NCI-H1048 (cell line): ENCODE results near the gene PYCR2.
"Not testable (repeated sequence)": the region's sequence is repeated elsewhere in the genome, so short reads cannot be mapped to it uniquely, and the experiment has no call there.

Experiments
- DNase-seq: peaks from one replicate; lab custom pipeline; 2025; lab: John Stamatoyannopoulos, UW

Gene PYCR2

DNA sequence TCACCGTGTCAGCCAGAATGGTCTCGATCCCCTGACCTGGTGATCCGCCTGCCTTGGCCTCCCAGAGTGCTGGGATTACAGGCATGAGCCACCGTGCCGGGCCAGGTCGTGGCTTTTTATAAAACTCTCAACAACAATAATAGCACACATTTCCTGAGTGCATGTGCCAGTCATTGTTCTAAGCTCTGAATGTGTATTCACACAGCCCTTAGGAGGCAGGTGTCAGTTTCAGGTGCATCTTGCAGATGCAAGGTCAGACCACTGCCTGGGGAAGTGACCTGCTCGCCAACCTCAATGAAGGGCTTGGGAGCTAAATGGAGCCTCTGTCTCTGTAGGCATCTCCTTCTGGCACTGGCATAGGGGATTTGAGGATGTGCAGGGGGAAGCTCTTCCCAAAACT, 18.5 kb upstream of the PYCR2 start:
- DNase-seq = no peak

DNA sequence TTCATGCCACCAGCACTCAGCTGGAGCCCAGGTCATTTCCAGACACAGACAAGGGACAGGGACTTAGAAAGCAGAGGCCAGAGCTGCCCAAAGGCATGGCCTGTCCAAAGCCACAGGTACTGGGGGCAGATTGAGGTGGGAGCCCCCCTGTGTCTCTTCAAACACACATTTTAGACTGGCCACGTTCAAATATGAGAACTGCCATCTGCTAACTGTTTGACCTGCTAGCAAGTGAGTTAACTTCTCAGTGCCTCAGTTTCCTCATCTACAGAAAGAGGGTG, 17.8 kb upstream of the PYCR2 start:
- DNase-seq = no peak

DNA sequence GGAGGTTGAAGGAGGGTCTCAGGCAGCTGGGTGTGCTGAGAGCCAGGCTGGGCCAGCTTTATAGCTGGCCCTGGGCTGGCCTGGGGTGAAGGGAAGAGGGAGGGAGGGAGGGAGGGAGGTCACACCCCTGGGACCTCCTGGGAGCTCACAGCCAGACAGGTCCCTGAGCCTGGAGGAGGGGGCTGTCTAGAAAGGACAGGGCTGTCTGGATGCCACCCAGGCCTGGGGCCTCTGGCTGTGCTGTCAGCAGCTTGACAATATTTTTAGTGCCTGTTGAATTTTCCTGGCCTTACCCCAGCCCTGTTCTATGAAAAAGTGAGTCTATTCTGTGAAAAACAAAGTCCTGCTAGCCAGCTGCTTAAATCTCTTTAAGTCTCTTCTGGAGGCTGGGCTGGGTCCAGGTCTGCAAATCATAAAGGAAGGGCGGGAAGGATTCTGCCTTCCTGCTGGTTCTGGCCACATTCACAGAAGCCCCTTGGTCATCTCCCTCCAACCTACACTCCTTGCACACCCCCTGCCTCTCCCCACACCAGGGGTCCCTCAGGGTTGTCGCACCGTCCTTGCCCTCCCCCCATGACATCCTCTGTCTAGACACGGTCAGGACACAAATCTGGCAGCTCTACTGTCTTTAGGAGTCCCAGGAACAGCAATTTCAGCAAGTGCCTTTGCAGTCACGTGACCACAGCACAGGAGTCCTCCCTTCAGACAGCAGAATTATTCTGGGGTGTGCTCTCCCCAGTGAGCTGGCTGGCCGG, 17.3 kb upstream of the PYCR2 start, which contains the start of gene LEFTY2:
Gene LEFTY2, minus strand, starts transcription at position 34 of the 755 bp plus-strand sequence. CDS start 80 bp downstream, outside the sequence.
- no peak for DNase-seq

DNA sequence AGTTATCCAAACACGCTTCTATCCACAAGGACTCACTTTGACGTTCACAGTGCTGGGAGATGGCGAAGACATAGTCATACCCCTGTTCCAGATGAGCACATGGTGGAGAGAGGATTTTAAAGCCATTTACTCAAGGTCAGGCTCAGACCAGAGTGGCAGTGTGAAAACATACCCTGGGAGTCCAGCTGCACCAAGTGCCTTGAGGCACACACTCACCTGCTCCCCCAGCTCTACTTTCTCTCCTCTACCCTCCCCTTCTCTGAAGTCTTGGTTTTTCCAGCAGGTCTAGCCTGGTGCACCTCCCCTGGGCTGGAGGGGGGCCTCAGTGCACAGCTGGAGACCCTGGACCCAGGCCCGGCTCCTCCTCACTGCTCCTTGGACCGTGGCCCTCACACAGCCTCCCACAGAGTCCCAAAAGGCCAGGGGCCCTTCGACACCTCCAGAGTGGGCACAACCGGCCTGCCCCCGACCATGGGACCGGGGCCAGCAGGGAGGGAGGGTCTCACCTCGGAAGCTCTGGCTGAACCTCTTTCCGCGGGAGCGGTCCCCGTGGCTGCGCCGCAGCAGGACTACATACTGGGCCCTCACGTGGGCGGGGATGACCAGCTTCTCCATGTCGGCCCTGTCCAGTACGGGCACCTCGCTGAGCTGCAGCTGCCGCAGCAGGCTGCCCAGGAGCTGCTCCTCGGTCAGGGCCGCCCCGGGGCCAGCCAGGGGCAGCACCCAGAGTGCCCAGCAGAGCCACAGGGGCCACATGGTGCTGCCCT, 16.5 kb upstream of the PYCR2 start:
- DNase-seq = no peak

DNA sequence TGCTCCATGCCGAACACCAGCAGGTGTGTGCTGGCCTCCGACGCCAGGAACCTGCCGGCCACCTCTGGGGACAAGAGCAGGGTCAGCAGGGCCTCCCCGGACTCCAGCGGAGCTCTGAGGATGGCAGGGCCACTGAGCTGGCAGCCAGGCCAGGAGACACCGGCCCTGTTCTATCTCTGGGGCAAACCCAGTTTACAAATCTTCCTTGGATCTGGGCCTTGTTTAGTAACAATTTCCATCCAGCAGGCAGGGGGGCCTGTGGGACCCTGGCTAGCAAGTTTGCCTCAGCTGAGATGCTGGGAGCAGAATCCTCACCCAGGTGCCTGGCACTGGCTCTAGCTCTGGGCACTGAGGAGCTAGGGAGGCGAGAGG, 15.9 kb upstream of the PYCR2 start:
- DNase-seq = not testable (repeated sequence)

DNA sequence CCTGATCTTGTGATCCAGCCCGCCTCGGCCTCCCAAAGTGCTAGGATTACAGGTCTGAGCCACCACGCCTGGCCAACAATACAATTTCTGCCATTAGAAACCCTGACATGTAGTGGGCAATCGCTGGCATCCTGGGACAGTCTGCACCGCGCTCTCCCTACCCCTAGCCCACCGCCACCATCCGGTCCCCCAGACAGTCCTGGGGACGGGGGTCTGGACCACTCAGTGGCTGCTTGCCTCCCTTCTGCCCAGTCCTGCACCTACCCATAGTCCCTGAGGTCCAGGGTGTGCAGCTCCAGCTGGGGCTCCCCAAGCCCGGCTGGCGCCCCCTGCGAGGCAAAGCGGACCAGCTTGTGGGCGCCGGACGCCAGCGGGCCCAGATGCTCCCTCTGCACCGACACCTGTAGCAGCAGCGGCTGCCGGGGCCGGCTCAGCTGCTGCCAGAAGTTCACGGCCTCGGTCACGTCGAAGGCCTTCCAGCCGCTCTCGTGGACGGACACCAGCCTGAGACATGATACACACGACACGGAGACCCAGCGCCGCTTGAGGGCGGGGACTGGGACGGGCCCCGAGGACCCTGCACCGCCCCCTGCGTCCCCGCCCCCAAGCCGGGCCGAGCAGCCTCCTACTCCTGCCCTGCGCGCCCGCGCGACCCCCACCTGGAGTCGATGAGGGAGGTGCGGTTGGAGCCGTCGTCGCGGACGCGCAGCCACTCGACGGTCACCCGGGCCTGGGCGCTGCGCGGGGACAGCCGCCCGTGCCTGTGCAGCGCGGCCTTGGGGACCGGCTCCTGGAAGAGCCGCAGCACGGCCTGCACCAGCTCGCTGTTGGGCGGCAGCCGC, 15.3 kb upstream of the PYCR2 start:
- DNase-seq = not testable (repeated sequence)

DNA sequence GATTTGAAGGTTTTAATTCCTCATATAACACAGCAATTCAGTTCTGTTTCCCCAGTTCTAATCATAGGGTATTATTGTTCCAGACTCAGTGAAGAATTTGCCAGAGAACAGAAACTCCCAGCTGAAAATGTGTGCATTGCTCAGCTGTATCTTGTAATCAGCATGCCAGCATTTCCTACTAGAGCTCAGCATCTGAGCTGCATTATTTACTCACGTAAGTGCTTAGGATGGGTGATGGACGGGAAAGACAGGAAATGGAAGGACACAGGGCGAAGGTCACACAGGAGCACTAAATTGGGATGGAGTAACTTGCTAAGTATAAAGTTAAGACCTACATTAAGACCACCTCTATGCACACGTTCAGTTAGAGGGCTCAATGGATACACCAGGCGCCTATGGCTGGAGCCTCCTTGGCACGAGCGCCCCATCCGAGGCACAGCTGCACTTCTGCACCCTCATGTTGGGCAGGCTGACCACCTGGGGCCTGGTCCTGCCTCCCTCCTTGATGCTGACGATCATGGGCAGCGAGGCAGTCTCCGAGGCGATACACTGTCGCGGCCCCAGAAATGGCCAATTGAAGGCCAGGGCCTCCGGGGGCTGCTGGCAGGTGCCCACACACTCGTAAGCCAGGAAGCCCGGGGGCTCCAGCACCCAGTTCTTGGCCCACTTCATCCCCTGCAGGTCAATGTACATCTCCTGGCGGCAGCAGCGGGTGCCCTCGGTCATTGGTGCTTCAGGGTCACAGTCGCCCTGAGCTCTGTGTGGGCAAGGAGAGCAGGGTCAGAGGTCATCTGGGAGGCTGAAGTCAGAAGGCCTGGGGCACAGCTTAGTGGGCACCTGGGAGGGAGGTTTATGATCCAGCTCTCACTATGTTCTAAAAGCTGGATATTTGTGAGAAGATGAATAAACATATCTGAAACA, 13.3 kb upstream of the PYCR2 start:
- no peak for DNase-seq

DNA sequence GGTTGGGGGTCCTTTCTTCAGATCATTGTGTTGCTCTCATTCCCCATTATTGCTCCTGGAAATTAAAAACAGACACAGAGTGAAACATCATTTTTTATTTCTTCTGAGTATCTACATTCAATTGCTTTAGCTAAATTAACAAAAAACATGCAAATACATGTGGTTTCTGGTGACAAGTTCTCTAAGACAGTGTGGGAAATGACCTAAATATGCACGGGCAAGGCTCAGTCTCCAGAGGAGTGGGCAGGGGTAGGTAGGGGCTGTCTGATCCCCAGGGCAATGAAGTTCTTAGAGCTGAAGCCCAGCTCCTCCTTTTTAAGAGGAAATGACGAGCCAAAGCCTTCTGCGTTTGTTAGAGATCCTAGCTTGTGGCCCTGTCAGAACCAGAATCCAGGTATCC, 12.5 kb upstream of the PYCR2 start:
- DNase-seq = no peak

DNA sequence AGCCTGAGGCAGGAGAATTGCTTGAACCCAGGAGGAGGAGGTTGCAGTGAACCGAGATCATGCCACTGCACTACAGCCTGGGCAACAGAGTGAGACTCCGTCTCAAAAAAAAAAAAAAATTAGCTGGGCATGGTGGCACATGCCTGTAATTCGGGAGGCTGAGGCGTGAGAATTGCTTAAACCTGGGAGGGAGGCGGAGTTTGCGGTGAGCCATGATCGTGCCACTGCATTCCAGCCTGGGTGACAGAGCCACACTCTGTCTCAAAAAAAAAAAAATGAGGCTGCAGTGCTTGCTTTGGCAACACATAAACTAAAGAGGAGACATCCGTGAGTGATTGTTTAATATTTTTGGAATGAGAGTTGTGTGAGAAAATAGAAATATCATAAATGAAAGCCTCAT, 12.0 kb upstream of the PYCR2 start:
- not testable (repeated sequence) for DNase-seq

DNA sequence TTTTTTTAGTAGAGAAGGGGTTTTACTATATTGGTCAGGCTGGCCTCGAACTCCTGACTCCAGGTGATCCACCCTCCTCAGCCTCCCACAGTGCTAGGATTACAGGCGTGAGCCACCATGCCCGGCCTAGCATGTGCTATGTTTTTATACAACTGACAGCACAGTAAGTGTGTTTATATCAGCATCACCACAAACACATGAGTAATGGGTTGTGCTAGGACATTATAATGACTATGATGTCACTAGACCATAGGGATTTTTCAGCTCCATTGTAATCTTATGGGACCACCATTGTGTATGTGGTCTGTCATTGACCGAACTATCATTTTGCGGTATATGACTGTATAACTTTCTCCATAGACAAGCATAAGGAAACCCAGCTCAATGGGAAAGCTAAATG, 10.7 kb upstream of the PYCR2 start:
- no peak for DNase-seq

DNA sequence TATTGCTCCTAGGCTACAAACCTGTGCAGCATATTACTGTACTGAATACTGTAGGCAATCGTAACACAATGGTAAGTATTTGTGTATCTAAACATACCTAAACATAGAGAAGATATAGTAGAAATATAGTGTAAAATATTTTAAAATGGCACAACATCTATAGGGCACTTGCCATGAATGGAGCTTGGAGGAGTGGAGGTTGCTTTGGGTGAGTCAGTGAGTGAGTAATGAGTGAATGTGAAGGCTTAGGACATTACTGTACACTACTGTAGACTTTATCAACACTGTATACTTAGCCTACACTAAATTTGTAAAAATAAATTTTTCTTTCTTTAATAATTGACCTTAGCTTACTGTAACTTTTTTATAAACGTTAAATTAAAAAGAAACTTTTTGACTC, 9.0 kb upstream of the PYCR2 start:
- no peak for DNase-seq

DNA sequence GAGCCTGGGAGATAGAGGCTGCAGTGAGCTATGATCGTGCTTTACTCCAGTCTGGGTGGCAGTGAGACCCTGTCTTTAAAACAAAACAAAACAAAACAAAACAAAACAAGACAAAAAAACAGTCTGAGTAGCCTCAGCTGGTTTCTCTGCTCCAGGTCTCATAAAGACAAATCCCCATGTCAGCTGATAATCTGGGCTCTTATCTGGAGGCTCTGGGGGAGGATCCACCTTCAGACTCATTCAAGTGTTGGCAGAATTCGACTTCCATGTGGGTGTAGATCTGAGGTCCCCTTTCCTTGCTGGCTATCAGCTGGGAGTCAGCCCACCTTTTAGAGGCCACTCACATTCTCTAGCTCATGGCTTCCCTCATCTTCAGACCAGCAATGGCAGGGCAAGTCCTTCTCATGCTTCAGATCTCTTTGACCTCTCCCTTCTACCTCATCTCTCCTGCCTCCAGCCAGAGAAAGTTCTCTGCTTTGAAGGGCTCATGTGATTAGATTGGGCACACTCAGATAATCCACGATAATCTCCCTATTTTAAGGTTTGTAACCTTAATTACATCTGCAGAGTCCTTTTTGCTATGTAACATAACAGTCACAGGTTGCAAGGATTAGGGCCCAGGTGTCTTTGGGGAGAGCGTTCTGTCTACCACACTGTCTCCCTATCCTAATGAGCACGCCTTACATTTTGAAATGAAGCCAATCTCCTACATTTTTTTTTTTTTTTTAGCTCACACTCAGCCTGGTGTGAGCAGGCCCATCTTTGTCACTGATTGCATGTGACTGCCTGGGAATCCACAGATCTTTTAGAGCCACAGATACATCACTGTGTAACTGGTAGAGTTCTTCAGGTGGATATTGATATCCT, 7.5 kb upstream of the PYCR2 start:
- DNase-seq = no peak

DNA sequence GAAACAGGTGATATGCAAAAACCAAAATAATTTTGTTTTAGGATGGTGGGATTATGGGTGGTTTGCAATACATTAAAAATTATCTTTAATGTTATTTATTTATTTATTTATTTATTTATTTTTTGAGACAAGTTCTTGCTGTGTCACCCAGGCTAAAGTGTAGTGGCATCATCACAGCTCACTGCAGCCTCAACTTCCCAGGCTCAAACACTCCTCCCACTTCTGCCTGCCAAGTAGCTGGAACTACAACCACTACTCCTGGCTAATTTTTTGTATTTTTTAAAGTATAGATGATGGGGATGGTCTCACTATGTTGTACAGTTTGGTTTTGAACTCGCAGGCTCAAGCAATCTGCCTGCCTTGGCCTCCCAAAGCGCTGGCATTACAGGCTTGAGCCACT, 6.5 kb upstream of the PYCR2 start:
- DNase-seq = no peak

DNA sequence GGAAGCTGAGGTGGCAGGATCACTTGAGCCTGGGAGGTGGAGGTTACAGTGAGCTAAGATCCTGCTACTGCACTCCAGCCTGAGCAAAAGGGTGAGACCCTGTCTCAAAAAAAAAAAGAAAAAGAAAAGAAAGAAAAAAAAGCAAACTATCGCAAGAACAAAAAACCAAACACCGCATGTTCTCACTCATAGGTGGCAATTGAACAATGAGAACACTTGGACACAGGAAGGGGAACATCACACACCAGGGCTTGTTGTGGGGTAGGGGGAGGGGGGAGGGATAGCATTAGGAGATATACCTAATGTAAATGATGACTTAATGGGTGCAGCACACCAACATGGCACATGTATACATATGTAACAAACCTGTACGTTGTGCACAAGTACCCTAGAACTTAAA, 5.4 kb upstream of the PYCR2 start:
- not testable (repeated sequence) for DNase-seq

DNA sequence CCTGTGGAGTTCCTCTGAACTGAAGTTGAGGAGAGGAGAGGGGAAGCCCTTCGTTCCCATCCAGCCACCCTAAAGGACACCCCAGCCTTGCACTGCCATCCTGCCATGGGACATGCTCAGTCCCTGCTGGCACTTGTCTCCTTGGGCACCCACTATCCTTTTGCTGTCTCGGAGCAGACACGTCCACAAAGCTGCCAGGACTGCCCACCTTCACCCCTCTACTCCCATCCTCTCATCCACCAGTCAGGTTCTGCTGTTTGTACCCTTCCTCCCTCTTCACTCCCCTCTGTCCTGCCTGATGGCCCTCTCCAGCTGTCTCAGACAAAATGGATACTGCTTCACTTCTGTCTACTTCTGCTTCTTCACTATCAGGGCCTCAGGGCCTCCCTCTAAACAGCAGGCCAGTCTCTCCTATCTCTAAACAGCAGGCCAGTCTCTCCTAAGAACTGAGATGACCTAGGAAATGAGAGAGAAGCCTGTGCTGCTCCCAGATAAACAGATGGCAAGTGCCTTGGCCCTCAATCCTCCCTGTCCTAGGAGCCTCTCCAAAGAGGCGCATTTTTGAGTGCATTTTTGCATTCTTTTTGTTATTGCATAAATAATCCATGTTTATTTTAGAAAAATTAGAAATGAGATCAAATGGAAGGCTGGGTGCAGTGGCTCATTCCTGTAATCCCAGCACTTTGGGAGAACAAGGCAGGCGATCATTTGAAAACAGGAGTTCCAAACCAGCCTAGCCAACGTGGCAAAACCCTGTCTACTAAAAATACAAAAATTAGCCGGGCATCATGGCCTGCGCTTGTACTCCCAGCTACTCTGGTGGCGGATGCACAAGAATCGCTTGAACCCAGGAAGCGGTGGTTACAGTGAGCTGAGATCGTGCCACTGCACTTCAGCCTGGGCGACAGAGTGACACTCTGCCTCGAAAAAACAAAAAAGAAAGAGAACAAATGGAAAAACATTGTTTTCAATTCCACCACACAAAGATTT, 4.4 kb upstream of the PYCR2 start:
- DNase-seq = no peak

DNA sequence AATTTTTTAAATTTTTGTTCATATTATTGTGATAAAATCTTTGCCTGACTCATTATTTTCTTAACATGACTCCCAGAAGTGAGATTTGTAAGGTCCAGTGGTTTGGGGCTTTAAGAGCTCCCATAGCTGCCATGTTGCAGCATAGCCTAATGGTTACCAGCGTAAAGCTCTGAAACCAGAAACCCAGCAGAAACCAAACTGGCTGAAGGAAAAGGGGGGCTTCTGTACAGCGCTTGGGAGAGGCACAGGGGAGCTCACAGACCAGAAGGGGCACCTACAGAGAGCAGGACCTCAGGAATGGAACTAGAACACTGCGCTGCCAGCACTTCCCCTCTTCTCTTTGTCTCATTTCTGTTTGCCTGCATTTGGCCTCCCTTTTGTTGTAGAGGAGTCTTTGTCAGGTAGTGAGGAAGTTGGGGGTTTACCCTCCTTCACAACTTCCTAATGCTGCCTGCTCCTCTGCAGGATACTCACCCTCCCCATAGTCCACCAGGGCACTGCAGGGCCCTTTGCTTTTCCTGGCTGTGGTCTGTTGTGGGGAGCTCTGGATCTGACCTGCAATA, 2.6 kb upstream of the PYCR2 start:
- no peak for DNase-seq

DNA sequence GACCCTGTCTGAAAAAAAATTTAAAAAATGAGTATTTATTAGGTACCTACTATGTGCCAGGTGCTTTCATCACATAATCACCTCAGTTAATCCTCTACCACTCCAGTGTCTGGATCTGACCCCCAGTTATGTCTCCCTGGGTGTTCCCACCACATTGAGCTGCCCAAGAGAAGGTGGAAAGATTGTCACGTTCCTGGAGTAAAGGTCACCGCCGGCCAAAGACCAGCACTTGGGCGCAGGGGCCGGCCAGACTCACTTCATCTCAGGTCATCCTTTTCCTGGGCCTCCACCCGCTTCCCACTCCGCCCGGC, 714 bp downstream of the PYCR2 start:
- DNase-seq = no peak

DNA sequence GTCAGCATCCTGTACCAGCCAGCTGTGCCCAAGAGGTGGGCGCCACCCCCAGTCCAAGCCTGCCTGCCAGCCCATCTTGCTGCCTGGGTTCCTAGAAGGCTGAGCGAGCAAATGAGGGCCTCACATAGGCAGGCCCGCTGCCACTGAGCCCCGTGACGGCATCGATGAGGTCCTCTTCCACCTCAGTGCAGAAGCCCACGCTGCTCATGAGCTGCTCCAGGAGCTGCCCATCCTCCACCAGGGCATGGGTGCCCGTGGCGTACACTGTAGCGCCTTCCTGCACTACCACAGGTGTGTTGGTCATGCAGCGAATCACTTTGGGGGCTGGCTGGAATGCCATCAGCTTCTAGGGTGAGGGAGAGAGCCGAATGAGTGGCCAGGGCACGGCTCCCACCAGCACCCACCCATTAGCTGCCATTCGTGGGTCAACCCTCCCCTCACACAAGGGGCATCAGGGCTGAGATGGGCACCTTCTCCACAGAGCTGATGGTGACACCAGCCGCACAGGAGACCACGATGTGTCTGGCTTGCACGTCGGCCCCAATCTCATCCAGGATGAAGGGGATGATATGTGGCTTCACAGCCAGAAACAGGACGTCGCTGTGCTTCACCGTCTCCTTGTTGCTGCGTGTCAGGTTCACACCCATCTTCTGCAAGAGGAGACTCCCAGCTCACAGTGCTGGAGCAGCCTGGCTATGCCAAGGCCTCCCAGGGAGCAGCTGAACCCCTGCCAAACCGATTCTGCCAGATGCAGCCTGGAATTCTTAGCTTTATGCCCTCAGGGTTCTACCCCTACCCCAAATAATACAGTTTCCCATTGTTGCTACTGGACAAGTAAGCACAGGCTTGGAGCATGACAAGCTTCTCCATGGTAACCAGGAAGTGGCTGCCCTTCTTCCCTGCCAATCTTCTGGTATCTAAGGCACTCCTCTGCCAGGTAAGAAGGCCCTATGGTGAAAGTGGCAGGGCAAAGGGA, 2.0 kb downstream of the PYCR2 start:
- DNase-seq = peak; percentile 44
